NT2/D1 (cell line): ENCODE data around the gene SCEL.

Experiments
- SUZ12 ChIP-seq: IDR thresholded peaks from 2 replicates; pipeline ENCODE4 v1.6.1; 2011; ENCODE audit not compliant: insufficient read length, insufficient read depth; ENCODE audit errors: extremely low read depth
- YY1 ChIP-seq: IDR thresholded peaks from 2 replicates; pipeline ENCODE4 v1.6.1; 2011; ENCODE audit not compliant: insufficient read length, insufficient read depth
- ZNF274 ChIP-seq: IDR thresholded peaks from 2 replicates; pipeline ENCODE4 v1.6.1; 2011; ENCODE audit warnings: mild to moderate bottlenecking, low read depth, low read length

GRCh38 chr13:77529501-77529840, 6.0 kb upstream of the SCEL start:
- TF ChIP-seq YY1 (no peak), ZNF274 (no peak), SUZ12 (no peak)
